ENCODE results near the gene VASN. TPM values are rescaled to one million over a fixed set of nuclear protein-coding genes. Genes with fewer than 3 reads are reported as not detected.
A peak's percentile ranks its signal among the peaks of the same experiment; 100 is the strongest.

Gene VASN
- total RNA-seq, 1 experiment from 2014 or later, result 18.1 TPM

DNA sequence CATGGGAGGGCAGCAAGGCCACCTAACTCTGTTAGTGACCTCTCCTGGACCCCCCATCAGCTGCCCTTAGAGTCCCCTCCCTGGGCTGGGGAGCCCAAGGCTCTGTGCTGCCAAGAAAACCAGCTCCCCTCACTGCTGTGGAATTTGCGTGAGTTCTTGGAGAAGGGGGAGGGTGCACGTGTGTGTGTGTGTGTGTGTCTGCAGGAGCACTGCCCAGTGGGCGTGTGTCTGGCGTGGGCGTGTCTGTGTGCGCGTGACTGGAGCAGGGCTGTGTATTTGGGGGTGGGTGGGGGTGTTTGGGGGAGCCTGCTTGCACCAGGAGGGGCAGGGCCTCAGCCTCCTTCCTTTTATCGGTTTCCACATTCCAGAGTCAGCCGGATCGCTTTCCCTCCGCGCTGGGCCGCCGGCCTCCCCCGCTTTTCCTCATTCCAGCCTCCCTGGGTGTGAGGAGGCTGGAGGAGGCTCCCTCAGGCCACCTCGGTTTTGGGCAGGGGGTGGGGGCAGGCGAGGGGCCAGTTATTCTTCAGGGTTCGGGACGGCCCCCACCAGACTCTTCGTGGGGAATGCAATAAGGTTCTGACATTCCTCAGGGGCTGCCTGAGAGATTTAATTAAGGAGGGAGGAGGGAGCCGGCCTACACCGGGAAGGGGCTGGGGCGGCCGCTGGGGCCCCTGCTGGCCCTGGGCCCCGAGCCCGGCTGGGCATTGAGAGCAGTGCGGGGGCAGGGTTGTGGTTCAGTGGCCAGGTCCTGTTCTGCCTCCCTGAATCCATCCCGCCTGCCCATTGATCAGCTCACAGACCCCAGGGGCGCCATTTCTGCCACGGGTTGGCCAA, 2.5 kb downstream of the VASN start:
- Mint-ChIP-seq H3K9me3 (ENCODE audit: low read depth, unreplicated experiment) (no peaks in the 10 kb centered on the region), H3K27me3 (ENCODE audit: unreplicated experiment) (no peaks in the 10 kb centered on the region), H3K36me3 (ENCODE audit: insufficient read depth, unreplicated experiment) (peaks cover 72% of the 10 kb centered on the region), H3K4me3 (ENCODE audit: low read depth, unreplicated experiment) (peak overlapping the region; percentile 75), H3K4me1 (ENCODE audit: low read depth, unreplicated experiment) (peaks cover 59% of the 10 kb centered on the region), H3K27ac (ENCODE audit: unreplicated experiment) (peak overlapping the region; percentile 95)
- DNase-seq, result peak; percentile 82
- TF ChIP-seq, protein P1, sequence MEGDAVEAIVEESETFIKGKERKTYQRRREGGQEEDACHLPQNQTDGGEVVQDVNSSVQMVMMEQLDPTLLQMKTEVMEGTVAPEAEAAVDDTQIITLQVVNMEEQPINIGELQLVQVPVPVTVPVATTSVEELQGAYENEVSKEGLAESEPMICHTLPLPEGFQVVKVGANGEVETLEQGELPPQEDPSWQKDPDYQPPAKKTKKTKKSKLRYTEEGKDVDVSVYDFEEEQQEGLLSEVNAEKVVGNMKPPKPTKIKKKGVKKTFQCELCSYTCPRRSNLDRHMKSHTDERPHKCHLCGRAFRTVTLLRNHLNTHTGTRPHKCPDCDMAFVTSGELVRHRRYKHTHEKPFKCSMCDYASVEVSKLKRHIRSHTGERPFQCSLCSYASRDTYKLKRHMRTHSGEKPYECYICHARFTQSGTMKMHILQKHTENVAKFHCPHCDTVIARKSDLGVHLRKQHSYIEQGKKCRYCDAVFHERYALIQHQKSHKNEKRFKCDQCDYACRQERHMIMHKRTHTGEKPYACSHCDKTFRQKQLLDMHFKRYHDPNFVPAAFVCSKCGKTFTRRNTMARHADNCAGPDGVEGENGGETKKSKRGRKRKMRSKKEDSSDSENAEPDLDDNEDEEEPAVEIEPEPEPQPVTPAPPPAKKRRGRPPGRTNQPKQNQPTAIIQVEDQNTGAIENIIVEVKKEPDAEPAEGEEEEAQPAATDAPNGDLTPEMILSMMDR (IDR thresholded peaks at IDR 0.05; ENCODE audit: unreplicated experiment), result no peak
- BruUV-seq (replicated peaks), result no TSS peak
- CTCF ChIA-PET, result interaction anchor here (0.7 to 2.9 kb wide), 9 partner anchors 15 to 173 kb away, joined by 3 to 12 read pairs (median 5); partner anchors contain the start of gene GLIS2
- intact Hi-C loops (cut with micrococcal nuclease; ENCODE audit: unreplicated experiment), result no loop called here

DNA sequence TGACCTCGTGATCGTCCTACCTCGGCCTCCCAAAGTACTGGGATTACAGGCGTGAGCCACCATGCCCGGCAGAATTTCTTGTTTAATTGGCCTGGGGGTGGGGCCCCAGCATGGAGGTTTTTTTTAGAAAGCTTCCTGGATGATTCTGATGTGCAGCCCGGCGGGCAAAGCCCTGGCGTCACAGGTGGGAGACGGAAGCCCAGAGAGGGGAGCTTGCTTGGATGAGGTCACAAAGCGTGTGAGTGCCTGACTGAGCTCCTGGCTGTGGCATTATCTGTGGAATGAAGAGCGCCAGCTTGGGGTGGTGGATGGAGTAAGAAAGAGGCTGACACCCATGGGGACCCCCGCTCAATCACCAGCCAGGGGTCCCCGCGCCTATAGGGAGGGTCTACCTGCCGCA, 4.1 kb downstream of the VASN start:
- TF ChIP-seq, protein P1 (IDR thresholded peaks at IDR 0.05; ENCODE audit: unreplicated experiment), result no peak
- peaks cover 56% of the 10 kb centered on the region for H3K4me1 Mint-ChIP-seq (ENCODE audit: low read depth, unreplicated experiment)
- CTCF ChIA-PET, result interaction anchor here (0.7 to 2.9 kb wide), 5 partner anchors 14 to 175 kb away, joined by 3 to 12 read pairs (median 5); no protein-coding TSS in a partner anchor
- no peaks in the 10 kb centered on the region for H3K9me3 Mint-ChIP-seq (ENCODE audit: low read depth, unreplicated experiment)
- peak overlapping the region; percentile 56 for H3K4me3 Mint-ChIP-seq (ENCODE audit: low read depth, unreplicated experiment)
- H3K27me3 Mint-ChIP-seq (ENCODE audit: unreplicated experiment), result no peaks in the 10 kb centered on the region
- peak overlapping the region; percentile 95 for H3K27ac Mint-ChIP-seq (ENCODE audit: unreplicated experiment)
- no TSS peak for BruUV-seq (replicated peaks)
- intact Hi-C loops (cut with micrococcal nuclease; ENCODE audit: unreplicated experiment), result no loop called here
- H3K36me3 Mint-ChIP-seq (ENCODE audit: insufficient read depth, unreplicated experiment), result peaks cover 86% of the 10 kb centered on the region
- peak; percentile 52 for DNase-seq

DNA sequence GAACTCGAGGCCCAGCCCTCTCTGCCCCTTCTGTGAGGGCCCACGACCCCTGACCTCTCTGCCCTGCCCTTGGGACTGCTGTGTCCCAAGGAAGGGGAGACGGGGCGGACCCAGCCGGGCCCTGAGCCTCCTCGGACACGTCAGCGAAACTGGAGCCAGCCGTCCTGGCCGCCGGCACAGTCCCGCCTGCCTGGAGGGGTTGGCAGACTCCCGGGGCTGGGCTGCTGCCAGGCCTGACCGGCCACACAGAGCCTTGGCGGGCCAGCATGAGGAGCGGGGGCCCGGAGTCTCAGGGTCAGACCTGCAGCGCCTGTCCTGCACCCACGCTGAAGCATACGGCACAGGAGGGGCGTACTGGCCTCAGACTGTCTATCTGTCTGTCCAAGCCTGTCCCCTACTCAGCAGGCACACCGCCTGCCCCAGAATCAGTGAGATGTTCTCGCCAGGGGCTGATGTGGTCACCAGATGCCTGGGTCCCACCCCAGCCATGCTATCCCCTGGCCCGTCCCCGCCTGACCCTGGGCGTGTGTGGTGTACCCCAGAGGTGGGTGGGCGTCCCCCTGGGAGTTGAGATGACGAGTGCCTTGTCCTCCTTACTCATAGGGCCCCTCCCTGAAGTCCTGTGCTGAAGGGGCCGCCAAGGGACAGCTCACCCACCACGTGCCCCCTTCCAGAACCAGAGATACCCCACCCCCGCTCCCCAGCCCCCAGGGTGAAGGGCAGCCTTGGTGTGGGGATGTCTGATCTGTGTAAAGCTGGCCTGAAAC, 4.7 kb downstream of the VASN start:
- Mint-ChIP-seq H3K27ac (ENCODE audit: unreplicated experiment) (peak overlapping the region; percentile 95), H3K4me1 (ENCODE audit: low read depth, unreplicated experiment) (peaks cover 52% of the 10 kb centered on the region), H3K9me3 (ENCODE audit: low read depth, unreplicated experiment) (no peaks in the 10 kb centered on the region), H3K27me3 (ENCODE audit: unreplicated experiment) (no peaks in the 10 kb centered on the region), H3K36me3 (ENCODE audit: insufficient read depth, unreplicated experiment) (peaks cover 84% of the 10 kb centered on the region), H3K4me3 (ENCODE audit: low read depth, unreplicated experiment) (peak overlapping the region; percentile 56)
- TF ChIP-seq, protein P1 (IDR thresholded peaks at IDR 0.05; ENCODE audit: unreplicated experiment), result no peak
- CTCF ChIA-PET, result interaction anchor here (1.4 to 2.9 kb wide), 4 partner anchors 13 to 176 kb away, joined by 3 to 12 read pairs (median 7); no protein-coding TSS in a partner anchor
- no TSS peak for BruUV-seq (replicated peaks)
- DNase-seq, result peak; percentile 83
- intact Hi-C loops (cut with micrococcal nuclease; ENCODE audit: unreplicated experiment), result no loop called here

DNA sequence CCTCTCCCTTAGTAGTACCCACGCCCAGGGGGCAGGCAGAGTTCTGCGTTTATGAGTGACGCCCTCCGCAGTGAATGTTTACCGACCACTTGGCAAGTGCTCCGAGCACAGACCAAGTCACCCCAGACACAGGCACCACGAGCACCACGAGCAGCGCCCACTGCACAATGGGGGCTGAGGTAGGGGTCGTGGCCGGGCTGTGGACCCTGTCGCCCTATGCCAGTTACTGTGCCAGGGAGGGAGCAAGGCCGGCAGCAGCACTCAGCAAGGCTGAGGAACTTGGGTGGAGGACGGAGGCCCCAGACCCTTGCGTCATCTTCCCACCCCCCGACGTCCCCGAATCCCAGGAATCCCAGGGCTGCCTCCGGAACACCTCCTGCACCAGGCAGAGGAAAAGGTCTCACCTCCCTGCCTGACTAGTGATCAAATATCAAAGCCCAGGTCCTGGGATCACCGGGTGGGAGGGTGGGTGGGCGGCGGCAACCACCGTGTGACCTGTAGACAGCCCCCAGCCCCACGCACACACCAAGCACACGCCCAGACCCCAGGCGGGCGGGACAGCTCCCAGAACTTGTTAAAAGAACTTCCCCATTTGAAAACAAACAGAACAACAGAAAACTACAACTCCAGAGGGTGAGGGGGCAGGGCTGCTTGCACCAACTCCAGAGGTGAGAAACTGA, 5.4 kb downstream of the VASN start:
- CTCF ChIA-PET, result interaction anchor here (0.8 to 2.9 kb wide), 2 partner anchors 16 to 26 kb away, joined by 5 to 12 read pairs; no protein-coding TSS in a partner anchor
- Mint-ChIP-seq H3K27ac (ENCODE audit: unreplicated experiment) (peak overlapping the region; percentile 54), H3K9me3 (ENCODE audit: low read depth, unreplicated experiment) (no peaks in the 10 kb centered on the region), H3K4me3 (ENCODE audit: low read depth, unreplicated experiment) (no peak overlapping the region), H3K4me1 (ENCODE audit: low read depth, unreplicated experiment) (peaks cover 49% of the 10 kb centered on the region), H3K27me3 (ENCODE audit: unreplicated experiment) (no peaks in the 10 kb centered on the region), H3K36me3 (ENCODE audit: insufficient read depth, unreplicated experiment) (peaks cover 77% of the 10 kb centered on the region)
- DNase-seq, result no peak
- no TSS peak for BruUV-seq (replicated peaks)
- TF ChIP-seq, protein P1 (IDR thresholded peaks at IDR 0.05; ENCODE audit: unreplicated experiment), result no peak
- intact Hi-C loops (cut with micrococcal nuclease; ENCODE audit: unreplicated experiment), result no loop called here

All from Calu3 (cell line).